ENCODE measurements around the gene RRP36.

DNA sequence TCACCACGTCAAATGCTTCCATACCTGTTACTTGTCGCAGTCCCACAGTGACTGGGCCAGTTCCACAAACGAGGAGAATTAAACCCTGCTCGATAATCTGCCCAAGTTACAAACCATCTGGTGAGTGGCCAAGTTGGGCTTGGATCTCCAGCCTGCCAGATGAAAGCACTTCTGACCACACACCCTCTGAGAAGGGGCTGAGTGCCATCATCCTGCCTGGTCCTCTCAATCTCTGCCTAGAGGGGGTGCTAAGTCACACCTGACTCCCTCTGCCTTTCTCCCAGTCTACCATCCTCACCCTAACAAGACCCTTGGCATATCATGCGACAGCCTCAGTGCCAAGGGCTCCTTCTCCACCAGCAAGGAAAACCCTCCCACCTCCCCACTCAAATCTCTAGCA is 15.8 kb downstream of the RRP36 start:
- TF ChIP-seq RAD21 (IDR thresholded peaks at IDR 0.05) (no peak), GABPA (IDR thresholded peaks at IDR 0.05 in 1 of 2, conservative IDR thresholded peaks at IDR 0.05 in 1 of 2) (no peak), TAF1 (conservative IDR thresholded peaks at IDR 0.05) (no peak), SP1 (IDR thresholded peaks at IDR 0.05) (no peak), RXRA (IDR thresholded peaks at IDR 0.05) (no peak), YY1 (IDR thresholded peaks at IDR 0.05) (no peak), HNF4A (conservative IDR thresholded peaks at IDR 0.05) (no peak), EGR1 (IDR thresholded peaks at IDR 0.05; ENCODE audit: low read depth in 2 of 2) (no peak), JUND (IDR thresholded peaks at IDR 0.05) (no peak)
- TF ChIP-seq, protein P1, sequence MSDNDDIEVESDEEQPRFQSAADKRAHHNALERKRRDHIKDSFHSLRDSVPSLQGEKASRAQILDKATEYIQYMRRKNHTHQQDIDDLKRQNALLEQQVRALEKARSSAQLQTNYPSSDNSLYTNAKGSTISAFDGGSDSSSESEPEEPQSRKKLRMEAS (IDR thresholded peaks at IDR 0.05), result no peak
- TF ChIP-seq, protein P2, sequence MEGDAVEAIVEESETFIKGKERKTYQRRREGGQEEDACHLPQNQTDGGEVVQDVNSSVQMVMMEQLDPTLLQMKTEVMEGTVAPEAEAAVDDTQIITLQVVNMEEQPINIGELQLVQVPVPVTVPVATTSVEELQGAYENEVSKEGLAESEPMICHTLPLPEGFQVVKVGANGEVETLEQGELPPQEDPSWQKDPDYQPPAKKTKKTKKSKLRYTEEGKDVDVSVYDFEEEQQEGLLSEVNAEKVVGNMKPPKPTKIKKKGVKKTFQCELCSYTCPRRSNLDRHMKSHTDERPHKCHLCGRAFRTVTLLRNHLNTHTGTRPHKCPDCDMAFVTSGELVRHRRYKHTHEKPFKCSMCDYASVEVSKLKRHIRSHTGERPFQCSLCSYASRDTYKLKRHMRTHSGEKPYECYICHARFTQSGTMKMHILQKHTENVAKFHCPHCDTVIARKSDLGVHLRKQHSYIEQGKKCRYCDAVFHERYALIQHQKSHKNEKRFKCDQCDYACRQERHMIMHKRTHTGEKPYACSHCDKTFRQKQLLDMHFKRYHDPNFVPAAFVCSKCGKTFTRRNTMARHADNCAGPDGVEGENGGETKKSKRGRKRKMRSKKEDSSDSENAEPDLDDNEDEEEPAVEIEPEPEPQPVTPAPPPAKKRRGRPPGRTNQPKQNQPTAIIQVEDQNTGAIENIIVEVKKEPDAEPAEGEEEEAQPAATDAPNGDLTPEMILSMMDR (IDR thresholded peaks at IDR 0.05; ENCODE audit: low read depth, low read length, missing input control), result no peak
- TF ChIP-seq, protein P3, sequence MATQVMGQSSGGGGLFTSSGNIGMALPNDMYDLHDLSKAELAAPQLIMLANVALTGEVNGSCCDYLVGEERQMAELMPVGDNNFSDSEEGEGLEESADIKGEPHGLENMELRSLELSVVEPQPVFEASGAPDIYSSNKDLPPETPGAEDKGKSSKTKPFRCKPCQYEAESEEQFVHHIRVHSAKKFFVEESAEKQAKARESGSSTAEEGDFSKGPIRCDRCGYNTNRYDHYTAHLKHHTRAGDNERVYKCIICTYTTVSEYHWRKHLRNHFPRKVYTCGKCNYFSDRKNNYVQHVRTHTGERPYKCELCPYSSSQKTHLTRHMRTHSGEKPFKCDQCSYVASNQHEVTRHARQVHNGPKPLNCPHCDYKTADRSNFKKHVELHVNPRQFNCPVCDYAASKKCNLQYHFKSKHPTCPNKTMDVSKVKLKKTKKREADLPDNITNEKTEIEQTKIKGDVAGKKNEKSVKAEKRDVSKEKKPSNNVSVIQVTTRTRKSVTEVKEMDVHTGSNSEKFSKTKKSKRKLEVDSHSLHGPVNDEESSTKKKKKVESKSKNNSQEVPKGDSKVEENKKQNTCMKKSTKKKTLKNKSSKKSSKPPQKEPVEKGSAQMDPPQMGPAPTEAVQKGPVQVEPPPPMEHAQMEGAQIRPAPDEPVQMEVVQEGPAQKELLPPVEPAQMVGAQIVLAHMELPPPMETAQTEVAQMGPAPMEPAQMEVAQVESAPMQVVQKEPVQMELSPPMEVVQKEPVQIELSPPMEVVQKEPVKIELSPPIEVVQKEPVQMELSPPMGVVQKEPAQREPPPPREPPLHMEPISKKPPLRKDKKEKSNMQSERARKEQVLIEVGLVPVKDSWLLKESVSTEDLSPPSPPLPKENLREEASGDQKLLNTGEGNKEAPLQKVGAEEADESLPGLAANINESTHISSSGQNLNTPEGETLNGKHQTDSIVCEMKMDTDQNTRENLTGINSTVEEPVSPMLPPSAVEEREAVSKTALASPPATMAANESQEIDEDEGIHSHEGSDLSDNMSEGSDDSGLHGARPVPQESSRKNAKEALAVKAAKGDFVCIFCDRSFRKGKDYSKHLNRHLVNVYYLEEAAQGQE (IDR thresholded peaks at IDR 0.05), result no peak
- TF ChIP-seq, protein P4, sequence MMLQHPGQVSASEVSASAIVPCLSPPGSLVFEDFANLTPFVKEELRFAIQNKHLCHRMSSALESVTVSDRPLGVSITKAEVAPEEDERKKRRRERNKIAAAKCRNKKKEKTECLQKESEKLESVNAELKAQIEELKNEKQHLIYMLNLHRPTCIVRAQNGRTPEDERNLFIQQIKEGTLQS (IDR thresholded peaks at IDR 0.05), result no peak
- TF ChIP-seq, protein P5, sequence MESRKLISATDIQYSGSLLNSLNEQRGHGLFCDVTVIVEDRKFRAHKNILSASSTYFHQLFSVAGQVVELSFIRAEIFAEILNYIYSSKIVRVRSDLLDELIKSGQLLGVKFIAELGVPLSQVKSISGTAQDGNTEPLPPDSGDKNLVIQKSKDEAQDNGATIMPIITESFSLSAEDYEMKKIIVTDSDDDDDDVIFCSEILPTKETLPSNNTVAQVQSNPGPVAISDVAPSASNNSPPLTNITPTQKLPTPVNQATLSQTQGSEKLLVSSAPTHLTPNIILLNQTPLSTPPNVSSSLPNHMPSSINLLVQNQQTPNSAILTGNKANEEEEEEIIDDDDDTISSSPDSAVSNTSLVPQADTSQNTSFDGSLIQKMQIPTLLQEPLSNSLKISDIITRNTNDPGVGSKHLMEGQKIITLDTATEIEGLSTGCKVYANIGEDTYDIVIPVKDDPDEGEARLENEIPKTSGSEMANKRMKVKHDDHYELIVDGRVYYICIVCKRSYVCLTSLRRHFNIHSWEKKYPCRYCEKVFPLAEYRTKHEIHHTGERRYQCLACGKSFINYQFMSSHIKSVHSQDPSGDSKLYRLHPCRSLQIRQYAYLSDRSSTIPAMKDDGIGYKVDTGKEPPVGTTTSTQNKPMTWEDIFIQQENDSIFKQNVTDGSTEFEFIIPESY (IDR thresholded peaks at IDR 0.05), result no peak
